ENCODE results near the gene PRKN.

Gene PRKN

DNA sequence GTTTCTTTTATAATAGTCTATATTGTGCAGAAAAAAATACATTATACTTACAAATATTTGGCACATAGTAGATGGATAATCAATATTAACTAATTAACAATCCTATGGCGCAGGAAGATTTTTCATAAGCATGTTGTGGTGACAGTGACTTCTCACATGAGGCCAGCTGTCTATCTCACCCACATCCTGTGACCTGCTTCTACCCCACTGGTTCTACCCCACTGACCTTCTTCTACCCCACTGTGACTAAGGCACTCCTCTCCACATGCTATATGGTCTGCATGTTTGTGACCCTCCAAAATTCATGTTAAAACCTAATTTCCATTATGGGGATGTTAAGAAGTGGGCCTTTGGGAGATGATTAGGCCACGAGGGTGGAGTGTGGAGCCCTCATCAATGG lies 1058.9 kb downstream of the PRKN start:
- TF ChIP-seq POLR2A (IDR thresholded peaks at IDR 0.05; ENCODE audit: low read length), result no peak
- no peak for TF ChIP-seq GATA1 (IDR thresholded peaks at IDR 0.05; ENCODE audit: low read depth, low read length)
- no peak for DNase-seq

- TF ChIP-seq GATA1 (IDR thresholded peaks at IDR 0.05; ENCODE audit: low read depth, low read length) (no peak), POLR2A (IDR thresholded peaks at IDR 0.05; ENCODE audit: low read length) (no peak)
- no peak for DNase-seq
Measured at GRCh38 chr6:161667957-161668356, 1059.6 kb downstream of the PRKN start.

DNA sequence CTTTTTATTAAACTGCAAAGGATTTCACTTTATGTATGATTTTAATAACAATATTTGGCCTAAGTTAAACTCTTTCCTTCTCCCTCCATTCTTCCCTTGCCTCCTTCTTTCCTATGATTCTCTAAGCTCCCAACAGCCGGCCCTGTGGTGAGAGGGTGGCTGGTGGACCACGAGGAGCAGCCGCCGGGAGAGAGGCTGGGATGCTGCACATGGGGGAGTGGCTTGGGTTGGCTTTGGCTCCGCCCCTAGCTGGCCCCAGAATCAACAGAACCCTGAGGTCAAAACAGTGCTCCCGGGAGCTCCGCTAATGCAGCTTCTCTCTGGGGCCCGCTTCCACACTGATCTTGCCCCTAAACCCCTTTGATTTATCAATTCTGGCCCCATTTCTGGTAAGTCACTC lies 1063.9 kb downstream of the PRKN start:
- TF ChIP-seq POLR2A (IDR thresholded peaks at IDR 0.05; ENCODE audit: low read length), result no peak
- no peak for TF ChIP-seq GATA1 (IDR thresholded peaks at IDR 0.05; ENCODE audit: low read depth, low read length)
- DNase-seq, result no peak

DNA sequence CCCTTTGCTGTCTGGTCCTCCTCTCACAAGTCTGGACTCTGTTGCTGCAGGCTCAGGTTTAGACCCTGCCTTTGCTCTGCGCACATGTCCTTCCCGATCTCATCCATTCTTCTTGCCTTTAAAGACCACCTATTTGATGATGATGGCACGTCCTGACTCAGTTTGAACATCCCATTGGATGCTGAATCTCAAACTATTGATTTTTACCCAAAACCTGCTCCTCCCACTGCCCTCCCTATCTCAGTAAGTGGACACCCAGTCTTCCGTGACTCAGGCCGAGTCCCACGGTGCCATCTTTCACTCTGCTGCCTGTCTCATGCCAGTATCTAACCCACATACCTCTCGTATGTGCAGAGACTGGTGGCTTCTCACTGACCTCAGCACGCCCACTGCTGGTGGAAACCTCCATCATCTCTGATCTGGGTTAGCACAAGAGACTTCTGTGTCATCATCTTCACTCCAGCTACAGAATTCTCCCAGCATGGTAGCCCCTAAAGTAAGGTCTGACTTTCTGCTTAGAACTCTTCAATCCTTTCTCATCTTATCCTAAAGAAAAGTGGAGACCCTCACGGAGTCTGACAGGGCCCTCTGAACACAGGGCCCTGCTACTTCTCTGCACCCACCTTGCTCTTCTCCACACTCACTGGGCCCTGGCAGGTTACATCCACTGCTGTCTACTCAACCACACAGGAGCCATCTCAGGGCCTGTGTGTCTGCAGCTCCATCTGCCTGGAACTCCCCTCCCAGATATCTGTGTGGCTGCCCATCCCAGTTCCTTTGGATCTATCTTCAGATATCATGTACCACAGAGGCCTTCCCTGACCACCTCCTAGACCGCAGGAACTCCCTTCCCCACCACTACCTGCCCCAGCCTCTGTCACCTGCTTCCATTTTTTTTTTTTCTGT lies 1066.6 kb downstream of the PRKN start:
- no peak for DNase-seq
- TF ChIP-seq POLR2A (IDR thresholded peaks at IDR 0.05; ENCODE audit: low read length), result no peak
- TF ChIP-seq GATA1 (IDR thresholded peaks at IDR 0.05; ENCODE audit: low read depth, low read length), result no peak

DNA sequence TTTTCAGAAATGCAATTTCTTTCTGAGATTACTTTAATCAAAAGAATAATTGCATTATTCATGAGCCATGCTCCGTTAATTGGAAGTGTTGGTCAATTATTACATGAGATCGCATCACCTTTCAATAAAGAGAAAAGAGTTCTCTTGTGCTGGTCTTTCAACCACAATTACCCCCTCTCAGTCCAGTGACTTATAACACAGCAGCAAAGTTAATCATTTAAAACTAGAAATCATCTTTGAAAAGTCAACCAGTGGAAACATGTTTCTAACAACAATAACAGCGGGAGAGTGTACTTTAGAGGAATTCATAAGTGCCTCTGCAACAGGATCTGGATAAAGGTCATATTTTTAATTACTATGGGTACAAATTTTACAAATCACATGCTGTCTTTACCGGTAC lies 1069.4 kb downstream of the PRKN start:
- DNase-seq, result no peak
- no peak for TF ChIP-seq GATA1 (IDR thresholded peaks at IDR 0.05; ENCODE audit: low read depth, low read length)
- TF ChIP-seq POLR2A (IDR thresholded peaks at IDR 0.05; ENCODE audit: low read length), result no peak

- TF ChIP-seq GATA1 (IDR thresholded peaks at IDR 0.05; ENCODE audit: low read depth, low read length) (no peak), POLR2A (IDR thresholded peaks at IDR 0.05; ENCODE audit: low read length) (no peak)
- no peak for DNase-seq
Measured at GRCh38 chr6:161654209-161654608, 1073.4 kb downstream of the PRKN start.

DNA sequence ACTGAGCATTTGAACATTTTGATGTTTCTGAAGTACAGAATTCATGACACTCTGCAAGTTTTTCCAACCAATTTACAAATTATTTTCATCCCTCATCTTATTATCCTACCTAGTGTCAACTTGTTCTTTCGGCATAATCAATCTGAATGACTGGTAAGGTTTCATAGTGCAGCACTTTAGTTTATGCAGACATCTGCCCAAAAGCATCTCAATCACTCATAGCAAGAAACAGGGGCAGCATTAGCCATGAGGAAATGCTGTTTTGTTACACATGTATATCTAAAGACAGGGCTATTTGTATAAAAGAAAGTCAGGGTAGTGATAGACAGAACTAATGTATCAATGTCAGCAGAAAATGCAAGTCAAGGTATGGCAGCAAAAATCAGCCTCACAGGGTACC lies 1075.6 kb downstream of the PRKN start:
- no peak for DNase-seq
- no peak for TF ChIP-seq POLR2A (IDR thresholded peaks at IDR 0.05; ENCODE audit: low read length)
- no peak for TF ChIP-seq GATA1 (IDR thresholded peaks at IDR 0.05; ENCODE audit: low read depth, low read length)

- no peak for DNase-seq
- no peak for TF ChIP-seq GATA1 (IDR thresholded peaks at IDR 0.05; ENCODE audit: low read depth, low read length)
- no peak for TF ChIP-seq POLR2A (IDR thresholded peaks at IDR 0.05; ENCODE audit: low read length)
Measured at GRCh38 chr6:161649841-161650240, 1077.7 kb downstream of the PRKN start.

DNA sequence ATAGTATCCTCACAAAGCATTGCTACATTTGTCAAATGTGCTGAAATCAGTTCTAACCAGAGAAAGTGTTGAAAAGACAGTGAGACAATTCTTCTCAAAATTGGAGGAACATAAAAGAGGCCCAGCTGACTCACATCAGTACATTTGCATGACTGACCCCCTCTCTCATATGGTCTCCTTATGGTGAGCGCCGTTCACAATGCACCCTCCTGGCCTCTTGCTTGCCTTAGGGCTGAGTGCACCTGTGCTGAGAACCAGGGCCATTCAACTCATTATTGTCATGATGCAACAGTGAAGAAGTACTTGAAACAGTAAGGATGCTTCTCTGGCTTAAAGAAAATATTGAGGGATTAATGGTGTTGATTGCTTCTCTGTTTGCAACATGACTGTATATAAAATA lies 1078.5 kb downstream of the PRKN start:
- TF ChIP-seq GATA1 (IDR thresholded peaks at IDR 0.05; ENCODE audit: low read depth, low read length), result no peak
- TF ChIP-seq POLR2A (IDR thresholded peaks at IDR 0.05; ENCODE audit: low read length), result no peak
- no peak for DNase-seq

GRCh38 chr6:161647234-161647633 lies 1080.3 kb downstream of the PRKN start:
- no peak for DNase-seq
- no peak for TF ChIP-seq POLR2A (IDR thresholded peaks at IDR 0.05; ENCODE audit: low read length)
- no peak for TF ChIP-seq GATA1 (IDR thresholded peaks at IDR 0.05; ENCODE audit: low read depth, low read length)

GRCh38 chr6:161644521-161644920 lies 1083.0 kb downstream of the PRKN start:
- DNase-seq, result no peak
- TF ChIP-seq GATA1 (IDR thresholded peaks at IDR 0.05; ENCODE audit: low read depth, low read length) (no peak), POLR2A (IDR thresholded peaks at IDR 0.05; ENCODE audit: low read length) (no peak)

DNA sequence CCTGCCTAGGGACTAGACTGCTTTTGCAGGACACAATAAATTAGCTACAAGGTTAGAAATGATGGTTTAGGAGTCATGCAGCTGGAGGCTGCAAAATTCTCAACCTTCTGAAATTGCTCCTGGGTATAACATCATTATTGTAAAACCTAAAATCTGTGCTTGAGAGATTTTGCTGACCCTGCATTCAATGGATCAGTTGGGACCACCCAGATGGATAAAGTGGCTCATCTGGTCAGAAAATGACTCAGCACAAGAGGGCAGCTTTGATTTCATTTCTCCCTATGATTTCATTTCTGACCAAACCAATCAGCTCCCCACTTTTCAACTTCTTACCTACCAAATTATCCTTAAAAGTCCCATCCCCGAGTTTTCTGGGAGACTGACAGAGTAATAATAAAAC lies 1086.4 kb downstream of the PRKN start:
- TF ChIP-seq POLR2A (IDR thresholded peaks at IDR 0.05; ENCODE audit: low read length) (no peak), GATA1 (IDR thresholded peaks at IDR 0.05; ENCODE audit: low read depth, low read length) (no peak)
- no peak for DNase-seq

DNA sequence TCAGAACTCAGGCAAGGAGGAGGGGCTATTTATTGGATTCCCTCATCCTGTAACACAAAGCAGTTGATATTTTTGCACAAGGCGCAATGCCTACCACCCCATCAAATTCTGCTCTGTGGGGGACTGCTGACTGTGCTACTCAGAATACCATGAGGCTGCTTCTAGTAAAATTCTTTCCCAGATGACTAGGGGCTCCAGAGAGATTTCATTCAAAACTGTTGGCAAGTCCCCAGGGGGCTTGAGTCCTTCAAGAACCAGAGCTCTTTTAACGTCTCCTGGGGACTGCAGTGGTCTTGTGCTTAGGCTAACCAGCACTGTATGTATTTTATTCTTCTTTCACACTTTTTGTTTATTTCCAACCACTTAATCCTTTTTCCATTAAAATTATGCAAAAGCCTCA lies 1087.8 kb downstream of the PRKN start:
- no peak for TF ChIP-seq GATA1 (IDR thresholded peaks at IDR 0.05; ENCODE audit: low read depth, low read length)
- no peak for TF ChIP-seq POLR2A (IDR thresholded peaks at IDR 0.05; ENCODE audit: low read length)
- DNase-seq, result no peak

DNA sequence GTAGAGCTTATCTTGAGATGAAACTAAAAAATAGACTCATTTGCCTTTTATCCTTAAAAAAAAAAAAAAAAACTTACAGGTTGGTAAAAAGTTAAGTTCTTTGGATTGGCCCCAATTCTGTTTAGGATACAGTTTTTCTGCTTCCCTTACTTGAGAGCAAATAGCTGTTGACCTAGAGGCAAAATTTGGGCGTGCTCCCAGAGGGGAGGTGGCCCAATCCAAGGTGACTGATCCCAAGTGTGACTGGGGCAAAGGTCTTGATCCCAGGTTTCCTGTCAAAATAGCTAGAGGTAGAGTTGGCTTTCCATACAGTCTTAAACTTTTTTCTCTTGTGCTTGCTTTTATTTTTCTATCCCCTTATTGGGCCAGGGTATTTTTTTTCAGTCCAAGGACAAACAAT lies 1089.9 kb downstream of the PRKN start:
- no peak for DNase-seq
- TF ChIP-seq GATA1 (IDR thresholded peaks at IDR 0.05; ENCODE audit: low read depth, low read length) (no peak), POLR2A (IDR thresholded peaks at IDR 0.05; ENCODE audit: low read length) (no peak)

DNA sequence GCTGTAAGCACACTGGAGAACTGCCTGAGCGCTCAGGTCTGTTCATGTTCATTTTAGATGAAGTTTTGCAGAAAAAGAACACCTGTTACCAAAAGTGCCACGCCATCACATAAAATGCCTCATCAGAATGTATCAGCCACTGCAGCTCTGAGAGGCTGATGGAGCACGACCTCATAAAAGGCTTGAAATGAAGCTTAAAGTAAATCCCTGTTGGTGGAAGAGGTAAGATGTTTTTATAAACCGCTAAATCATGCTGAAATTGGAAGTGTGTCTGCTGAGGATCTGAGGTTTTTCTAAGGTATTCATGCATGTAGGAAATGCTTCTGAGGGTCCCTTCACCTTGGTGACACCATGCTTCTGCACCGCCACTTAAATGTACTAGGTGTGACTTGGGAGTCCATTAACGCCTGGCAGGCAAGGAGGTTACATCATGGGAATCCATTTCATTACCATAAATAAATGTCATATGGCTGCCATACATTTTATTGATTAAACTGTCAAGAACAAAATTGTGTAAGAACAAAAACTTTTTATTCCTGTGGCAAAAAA lies 1090.6 kb downstream of the PRKN start:
- TF ChIP-seq POLR2A (IDR thresholded peaks at IDR 0.05; ENCODE audit: low read length) (no peak), GATA1 (IDR thresholded peaks at IDR 0.05; ENCODE audit: low read depth, low read length) (no peak)
- no peak for DNase-seq
